M059J (cell line): ENCODE data around the gene TCEA2. TPM values are rescaled to one million over a fixed set of nuclear protein-coding genes. Genes with fewer than 3 reads are reported as not detected.

Experiments used
- DNase-seq: peaks from one replicate; pipeline ENCODE4 v3.0.0-alpha.2; 2012; ENCODE audit warnings: low read depth
- total RNA-seq: library from RNA; depleted of rRNA; stranded (reverse); fragments of >200 nt; shearing (Covaris generic); gene quantifications from 2 replicates; pipeline ENCODE4 v1.2.3, GENCODE V29; 2014

Gene TCEA2
- total RNA-seq, 1 experiment from 2014 or later, result 28.7 TPM

DNA sequence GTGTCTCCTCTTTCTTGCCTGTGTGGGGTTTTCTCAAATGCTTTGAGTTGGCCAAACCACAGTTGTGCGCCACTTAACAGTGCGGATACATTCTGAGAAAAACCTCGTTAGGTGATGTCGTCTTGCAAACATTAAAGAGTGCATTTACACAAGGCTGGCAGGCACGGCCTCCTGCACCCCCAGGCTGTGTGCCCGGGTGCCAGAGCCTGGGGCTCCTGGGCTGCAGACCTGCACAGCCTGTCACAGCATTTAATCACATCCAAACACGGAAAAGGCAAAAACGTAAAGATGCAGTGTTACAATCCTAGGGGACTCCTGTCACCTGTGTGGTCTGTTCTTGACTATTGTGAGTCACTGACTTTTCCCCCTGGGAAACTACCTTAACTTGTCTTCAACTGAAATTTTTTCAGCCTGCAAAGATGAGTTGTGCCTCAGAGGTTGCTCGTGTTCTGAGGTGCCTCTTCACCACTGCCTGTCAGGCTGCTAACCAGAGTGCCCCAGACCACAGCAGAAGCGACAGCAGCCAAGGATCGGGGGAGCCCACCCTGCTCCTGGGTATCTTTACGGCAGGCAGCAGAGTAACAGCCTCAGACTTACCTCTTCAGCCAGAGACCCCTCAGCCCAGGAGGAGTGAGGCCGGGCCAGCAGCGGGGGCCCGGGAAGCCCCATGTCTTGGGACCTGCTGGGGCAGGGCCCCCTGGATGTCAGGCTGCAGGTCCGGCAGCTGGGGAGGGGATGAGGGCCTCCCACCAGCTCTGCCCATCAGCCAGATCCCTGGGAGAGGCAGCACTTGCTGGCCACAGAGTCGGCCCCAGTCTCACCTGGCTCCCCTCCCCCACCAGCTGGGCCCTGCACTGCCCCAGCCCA lies 27.7 kb upstream of the TCEA2 start:
- DNase-seq, result no peak

DNA sequence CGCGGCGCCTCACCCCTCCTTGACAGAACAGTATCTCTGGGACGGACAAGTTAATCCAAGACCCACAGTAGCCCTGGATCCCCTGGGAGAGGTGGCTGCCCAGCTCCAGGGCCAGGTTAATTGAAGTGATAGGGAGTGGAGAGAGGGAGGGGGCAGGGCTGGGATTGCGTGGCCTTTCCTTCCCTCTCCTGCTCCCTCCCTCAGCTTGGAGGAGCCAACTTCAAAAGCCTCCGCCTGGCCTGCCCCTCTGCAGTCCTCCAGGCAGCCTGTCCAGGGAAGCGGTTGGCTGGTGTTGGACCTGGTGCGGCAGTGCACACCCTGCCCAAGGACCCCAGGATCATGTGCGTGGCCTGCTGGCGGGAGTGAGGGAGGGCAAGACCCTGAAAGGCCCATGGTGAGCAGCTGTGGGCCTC lies 27.1 kb upstream of the TCEA2 start, which contains the start of gene C20orf204:
C20orf204 (plus strand) TSS at position 250 of the 413 bp plus-strand sequence; CDS start at position 392, 142 bp downstream.
- no peak for DNase-seq

DNA sequence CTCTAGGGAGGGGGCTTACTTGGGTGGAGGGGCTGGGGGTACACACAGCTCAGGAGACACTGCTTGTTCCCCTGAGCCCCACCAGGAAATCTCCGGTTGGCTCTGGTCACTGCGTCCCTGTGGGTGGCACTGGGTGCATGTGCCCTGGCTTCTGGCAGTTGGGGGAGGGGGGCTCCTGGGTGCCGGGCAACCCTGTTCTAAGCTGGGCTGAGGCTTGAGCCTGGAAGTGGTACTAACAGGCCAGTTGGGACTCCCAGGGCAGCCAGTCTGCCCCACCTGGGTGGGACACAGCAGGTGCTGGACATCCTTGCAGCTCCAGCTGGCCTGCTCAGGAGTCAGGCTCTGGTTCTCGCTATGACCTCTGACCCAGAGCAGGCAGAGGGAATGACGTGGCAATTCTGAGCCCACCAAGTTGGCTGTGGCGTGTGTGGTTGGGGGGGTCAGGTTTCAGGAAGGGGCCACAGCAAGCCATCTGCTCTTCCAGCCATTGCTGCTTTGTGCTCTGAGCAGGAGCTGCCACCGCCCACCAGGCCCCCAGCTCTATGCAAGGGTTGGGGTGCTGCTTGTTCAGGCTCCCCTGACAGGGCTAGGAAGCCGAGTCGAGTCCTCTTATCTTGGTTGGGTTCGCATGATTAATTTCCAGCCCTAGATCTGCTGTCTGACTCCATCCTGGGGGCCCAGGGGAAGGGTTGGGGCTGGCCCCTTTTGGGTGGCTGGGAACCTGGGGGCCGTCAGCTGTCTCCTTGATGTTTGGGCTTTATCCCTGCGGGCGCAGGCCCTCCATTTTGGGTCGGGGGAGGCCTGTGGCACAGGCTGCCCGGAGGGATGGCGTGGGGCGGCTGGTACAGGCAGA lies 26.4 kb upstream of the TCEA2 start:
- DNase-seq, result no peak

DNA sequence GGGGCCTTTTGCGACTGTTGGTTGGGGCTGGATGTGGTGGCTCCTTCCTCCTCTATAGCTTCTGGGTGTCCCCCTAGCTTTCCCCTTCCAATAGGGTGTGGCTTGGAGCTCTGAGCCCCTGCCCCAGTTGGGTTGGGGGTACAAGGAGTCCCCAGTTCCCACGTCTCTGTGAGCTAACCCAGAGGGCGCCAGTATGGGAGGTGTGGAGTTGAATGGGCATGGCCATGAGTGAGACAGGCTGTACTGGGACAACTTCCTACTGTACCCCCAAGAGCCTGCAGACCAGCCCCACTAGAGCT lies 25.9 kb upstream of the TCEA2 start:
- no peak for DNase-seq

DNA sequence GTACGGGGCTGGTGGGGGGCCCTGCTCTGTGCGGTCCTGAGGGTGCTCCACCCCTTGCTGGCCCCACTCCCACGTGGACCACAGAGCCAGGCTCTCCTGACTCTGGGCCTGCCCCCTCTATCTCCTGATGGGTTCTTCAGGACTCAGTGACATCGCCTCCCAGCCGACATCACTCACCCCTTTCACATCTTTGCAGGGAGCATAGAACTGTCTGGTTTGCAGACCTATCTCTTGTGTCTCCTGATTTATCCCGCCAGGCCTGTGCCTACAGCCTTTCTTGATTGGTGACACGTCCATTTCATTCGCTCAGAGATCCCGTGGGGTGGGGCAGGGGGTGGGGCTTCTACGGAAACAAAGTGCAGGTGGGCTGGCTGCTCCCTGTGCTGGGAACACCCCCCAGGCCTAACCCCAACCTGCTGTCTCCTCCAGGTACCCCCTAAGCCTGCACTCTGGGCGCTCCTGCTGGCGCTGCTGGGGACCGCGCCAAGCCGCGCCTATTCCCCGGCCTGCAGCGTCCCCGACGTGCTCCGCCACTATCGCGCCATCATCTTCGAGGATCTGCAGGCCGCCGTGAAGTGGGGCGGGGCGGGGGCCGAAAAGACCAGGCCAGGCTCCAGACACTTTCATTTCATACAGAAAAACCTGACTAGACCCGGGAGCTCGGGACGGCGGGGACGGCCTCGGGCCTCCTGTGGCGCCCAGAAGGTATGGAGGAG lies 25.3 kb upstream of the TCEA2 start:
- peak; percentile 40 for DNase-seq

DNA sequence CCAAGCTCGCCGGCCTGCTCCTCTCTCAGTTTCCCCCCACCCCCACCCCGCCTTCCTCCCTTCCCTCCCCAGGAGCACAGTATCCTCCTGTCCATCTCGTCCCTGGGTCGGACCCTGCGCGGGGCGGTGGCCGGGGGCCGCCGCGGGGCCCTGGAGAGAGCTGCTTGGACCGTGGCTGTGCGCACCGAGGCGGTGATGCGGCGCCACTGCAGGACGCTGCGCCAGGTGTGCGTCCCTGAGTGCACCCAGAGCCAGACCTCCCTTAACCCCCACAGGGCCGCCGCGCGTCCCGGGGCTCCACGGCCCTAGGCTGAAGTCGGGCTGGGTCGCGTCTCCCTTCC lies 24.8 kb upstream of the TCEA2 start:
- no peak for DNase-seq

GRCh38 chr20:64038565-64039292 lies 24.3 kb upstream of the TCEA2 start:
- peak; percentile 83 for DNase-seq

GRCh38 chr20:64039293-64040160 lies 23.5 kb upstream of the TCEA2 start:
- DNase-seq, result no peak

- no peak for DNase-seq
Measured at GRCh38 chr20:64040231-64041039, 22.6 kb upstream of the TCEA2 start.

DNA sequence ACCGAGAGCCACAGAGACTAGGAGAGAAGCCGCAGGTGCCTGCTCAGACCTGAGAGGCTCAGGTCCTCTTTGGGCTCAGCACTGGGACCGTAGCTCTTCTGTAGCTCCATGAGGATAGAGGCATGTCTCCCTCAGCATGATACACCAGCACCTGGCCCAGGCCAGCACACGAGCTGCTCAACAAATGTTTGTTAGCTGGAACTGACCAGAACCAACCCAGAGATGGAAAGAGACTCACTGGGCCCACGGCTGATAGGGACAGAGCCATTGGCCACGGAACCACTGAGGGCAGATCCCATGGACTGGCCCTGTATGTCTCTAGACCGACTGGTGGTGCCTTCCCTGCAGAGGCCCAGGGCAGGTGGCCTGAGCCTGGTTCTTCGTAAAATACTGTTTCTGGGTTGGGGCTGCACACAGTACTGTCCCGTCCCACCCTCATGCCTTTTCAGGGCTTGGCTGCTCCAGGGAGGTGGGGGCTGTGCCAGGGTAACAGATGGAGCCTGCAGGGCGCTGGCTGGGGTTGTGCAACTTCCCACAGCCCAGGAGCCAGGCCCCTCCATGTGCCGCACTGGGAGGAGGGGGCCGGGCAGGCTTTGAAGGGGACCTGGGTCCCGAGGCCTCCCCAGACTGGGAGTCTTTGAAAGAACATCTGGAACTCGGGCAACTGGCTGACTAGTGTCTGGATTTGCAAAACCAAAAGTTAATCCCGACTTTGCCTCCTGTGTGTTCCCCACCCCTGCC lies 21.8 kb upstream of the TCEA2 start:
- no peak for DNase-seq

DNA sequence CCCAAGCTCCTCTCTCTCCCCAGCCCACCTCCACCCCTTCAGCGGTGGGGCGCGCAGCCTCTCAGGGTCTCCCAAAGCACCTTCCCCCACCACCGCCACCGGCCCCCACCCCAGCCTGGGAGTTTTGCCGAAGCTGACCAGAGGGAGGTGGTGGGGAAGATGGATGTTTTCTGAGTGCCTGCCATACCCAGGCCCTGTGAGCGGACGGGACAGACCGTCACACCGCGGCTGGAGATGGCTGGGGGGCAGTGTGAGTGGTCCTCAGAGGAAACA lies 21.3 kb upstream of the TCEA2 start:
- no peak for DNase-seq

- DNase-seq, result no peak
Measured at GRCh38 chr20:64042054-64042781, 20.8 kb upstream of the TCEA2 start.

- DNase-seq, result no peak
Measured at GRCh38 chr20:64043768-64044167, 19.2 kb upstream of the TCEA2 start.

DNA sequence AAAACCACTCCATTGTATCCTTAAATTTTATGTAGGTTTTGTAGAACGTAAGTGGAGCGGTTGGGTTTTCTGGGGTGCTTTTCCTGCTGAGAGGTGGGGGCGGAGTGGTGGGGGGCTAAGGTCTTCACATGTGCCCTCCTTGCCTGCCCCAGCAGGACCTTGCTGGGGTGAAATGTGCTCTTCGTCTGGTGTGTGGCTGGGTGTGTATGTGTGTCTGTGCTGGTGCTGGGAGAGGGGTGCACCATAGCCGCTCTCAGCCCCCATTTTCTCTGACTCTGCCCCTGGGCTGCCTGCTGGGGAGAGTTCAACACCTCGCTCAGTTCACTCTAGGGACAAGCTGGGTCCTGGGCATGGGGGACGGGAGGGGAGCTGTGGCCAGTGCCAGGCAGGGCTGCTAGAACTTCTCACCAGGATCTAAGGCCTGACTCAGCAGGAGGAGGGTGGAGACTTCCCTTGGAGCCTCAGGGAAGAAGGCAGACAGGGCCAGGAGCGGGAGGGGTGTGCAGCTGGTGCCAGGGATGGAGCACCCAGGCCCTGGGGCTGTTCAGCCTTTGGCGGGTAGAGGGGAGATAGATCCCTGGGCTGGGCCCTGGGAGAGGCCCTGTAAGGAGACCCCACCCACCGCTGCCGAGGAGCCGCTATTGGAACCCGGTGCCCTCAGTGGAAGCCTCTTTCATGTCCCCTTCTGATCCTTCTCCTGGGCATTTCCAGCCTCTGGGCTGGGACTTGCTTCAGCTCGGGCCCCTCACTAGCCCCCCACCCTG lies 18.3 kb upstream of the TCEA2 start:
- peak; percentile 92 for DNase-seq

DNA sequence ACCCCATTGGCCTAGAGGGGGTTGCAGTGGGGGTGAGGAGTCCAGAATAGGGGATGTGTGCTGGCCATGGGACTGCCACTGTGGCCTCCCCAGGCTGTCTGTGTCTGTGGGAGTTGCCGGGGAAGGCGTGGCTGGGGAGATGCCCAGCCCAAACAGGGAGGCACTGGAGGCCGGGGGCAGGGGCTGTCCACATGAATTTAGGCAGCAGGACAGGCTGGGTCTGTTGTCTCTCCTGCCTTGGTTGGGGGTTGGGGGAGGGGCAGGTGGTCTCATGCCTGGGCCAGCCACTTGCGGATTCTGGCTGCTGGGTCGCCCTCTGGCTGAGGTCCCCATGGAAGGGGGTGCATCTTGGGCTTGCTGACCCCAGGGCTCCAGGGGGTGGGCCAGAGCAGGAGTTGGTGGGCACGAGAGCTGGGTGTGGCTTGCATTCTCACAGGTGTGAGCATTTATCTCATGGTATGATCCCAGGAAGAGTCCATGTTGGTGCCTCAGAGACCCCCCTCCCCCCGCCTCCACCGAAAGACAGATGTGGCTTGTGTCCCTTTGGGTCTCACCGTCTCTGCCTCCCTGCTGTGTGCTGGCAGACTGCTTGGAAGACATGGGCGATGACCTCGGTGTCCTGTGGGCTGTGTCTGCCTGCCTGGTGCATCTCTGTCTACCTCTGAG lies 17.5 kb upstream of the TCEA2 start:
- peak; percentile 39 for DNase-seq

GRCh38 chr20:64047046-64047389 lies 16.0 kb upstream of the TCEA2 start:
- DNase-seq, result no peak

DNA sequence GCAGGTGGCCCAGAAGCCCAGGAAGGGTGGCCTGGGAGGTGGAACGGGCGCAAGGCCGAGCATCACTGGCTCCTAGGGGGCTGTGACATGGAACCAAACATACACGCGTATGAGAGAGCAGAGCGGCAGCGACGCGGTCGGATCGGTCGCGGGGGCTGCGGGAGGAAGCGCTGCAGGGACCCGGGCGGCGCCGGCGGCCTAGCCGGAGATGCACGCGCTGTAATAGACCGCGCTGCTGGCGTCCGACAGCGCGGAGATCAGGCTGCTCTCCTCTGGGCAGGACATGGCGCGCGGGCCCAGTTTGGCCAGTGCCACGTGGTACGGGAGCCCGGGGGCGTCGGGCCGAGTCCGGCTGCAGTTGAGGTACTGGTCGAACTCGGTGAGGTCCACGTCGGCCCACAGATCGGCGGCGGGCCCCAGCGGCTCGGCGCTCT lies 15.0 kb upstream of the TCEA2 start:
- no peak for DNase-seq
